Urinary bladder (tissue), 4 donors: ENCODE results near the gene GNB1. TPM values are rescaled to one million over a fixed set of nuclear protein-coding genes. Genes with fewer than 3 reads are reported as not detected.

Source experiments
- DNase-seq: peaks from one replicate; pipeline ENCODE4 v3.0.0-alpha.2; 2015; ENCODE audit errors: extremely low spot score
- H3K27ac ChIP-seq: one replicate; pipeline ENCODE4 v1.5.1; 2013; ENCODE audit warnings: low read depth, mild to moderate bottlenecking, moderate library complexity
- H3K36me3 ChIP-seq: one replicate; pipeline ENCODE4 v1.6.1; 2013; ENCODE audit warnings: mild to moderate bottlenecking, moderate library complexity; ENCODE audit not compliant: insufficient read depth
- H3K4me1 ChIP-seq: one replicate; pipeline ENCODE4 v1.6.1; 2013; ENCODE audit warnings: mild to moderate bottlenecking, moderate library complexity; ENCODE audit not compliant: insufficient read depth
- H3K4me3 ChIP-seq: one replicate; pipeline ENCODE4 v1.5.1; 2013; ENCODE audit warnings: low read depth, low read length
- WGBS: extraction: QIAGEN DNeasy Blood & Tissue Kit; methylation state at CpG from one replicate; pipeline ENCODE4 v1.1.7; 2013; 5-methylcytosine and 5-hydroxymethylcytosine counted together
- polyA plus RNA-seq: library from polyadenylated mRNA; stranded (reverse); fragments of 200-250 nt; gene quantifications from one replicate; pipeline ENCODE4 v1.2.3, GENCODE V29; 2013
- total RNA-seq: library from RNA; depleted of rRNA; stranded (reverse); fragments of >200 nt; gene quantifications from one replicate; pipeline ENCODE4 v1.2.3, GENCODE V29; 2014
- donor health status: healthy with polysubstance abuse.
- donor health status: healthy.

Gene GNB1
- total and polyA plus RNA-seq, 2 donors, result 123 to 200 TPM

DNA sequence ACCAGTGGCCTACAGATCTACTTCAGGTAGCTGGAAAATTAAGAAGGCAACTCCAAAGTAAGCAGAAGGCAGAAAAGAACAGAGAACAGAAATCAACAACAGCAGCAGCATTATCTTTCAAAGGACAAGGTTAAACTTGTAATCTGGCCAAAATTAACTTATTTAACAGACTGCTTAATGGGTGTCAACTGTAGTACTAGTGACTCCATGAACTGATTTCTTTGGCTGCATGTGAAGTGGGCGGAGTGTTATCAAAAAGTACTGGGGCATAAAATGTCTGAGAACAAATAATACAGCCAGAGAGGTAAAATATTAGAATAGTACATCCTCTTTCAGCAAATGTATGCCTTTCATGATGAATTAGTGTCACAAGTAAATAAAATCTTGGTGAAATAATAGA is 88.0 kb downstream of the GNB1 start:
- H3K4me3 ChIP-seq, result no peak overlapping the region
- H3K36me3 ChIP-seq, result no peaks in the 10 kb centered on the region
- no peak for DNase-seq
- 100% methylated on average over 1 of the region's 1 CpG for WGBS
- no peak overlapping the region for H3K27ac ChIP-seq
- no peaks in the 10 kb centered on the region for H3K4me1 ChIP-seq

DNA sequence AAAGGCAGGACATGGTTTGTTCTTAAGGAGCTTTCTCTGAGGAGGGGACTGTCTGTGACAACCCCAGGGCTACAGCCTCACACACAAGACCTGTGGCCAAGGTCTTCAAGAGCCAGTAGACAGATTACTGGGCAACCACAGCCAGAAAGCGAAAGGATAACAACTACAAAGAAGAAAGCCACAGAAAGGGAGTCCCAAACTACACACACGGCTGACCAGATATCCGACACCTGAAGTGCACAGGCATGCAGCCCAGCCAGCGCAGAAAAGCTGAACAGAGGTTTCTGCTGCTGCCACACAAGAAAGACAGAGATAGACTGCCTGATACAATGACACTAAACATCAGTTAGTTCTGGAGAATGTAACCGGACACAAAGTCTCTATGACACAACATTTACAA is 91.2 kb downstream of the GNB1 start:
- H3K36me3 ChIP-seq, result no peaks in the 10 kb centered on the region
- H3K27ac ChIP-seq, result no peak overlapping the region
- 89% methylated on average over 5 of the region's 5 CpGs for WGBS
- no peak overlapping the region for H3K4me3 ChIP-seq
- no peaks in the 10 kb centered on the region for H3K4me1 ChIP-seq
- DNase-seq, result no peak

DNA sequence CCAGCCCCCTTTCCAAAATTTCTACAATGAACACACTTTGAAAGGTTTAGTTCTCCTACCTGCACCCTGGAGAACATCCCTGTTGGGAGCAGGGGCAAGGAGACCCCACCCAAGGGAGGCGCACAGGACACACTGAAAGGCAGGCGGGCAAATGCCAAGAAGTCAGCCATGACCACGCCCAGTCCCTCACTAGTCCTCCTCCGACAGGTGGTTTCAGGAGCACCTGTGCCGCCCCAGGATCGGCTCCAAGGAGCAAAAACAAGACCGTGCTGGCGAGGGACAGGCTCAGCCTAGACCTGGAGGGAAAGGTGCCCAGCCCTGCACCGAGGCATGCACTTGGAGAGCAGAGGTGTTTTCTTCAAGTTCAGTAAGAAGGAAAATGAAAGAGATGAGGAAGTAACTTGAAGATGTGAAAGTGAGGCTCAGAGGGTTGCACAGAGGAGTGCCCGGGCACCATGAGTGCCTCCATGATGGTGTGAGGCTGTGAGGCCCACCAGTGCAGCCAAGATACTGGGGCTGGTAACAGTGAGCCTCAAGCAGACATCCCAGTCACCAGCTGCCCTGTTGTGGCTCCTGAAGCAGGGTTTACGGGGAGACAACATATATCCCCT is 93.1 kb downstream of the GNB1 start:
- whole genome bisulfite sequencing, result 96% methylated on average over 11 of the region's 11 CpGs
- H3K36me3 ChIP-seq, result no peaks in the 10 kb centered on the region

DNA sequence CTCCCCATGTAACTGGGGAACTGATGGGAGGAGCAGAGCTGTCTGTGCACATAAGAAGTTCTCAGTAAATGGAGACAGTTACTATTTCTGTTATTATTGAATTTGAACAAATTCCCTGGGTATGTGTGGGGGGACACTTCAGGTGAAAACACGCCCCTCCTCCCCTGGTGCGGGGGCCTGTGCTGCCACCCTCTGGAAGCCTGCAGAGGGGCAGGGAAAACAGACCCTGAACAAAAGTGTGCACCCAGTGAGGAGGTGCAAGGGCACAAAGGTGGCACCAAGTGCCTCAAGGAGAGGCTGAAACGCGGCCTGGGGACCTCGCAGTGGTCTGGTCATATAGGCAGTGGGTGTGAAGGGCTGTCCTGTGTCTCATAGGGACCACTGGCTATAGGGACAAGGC is 94.4 kb downstream of the GNB1 start:
- Histone ChIP-seq H3K4me1 (no peaks in the 10 kb centered on the region), H3K36me3 (peaks cover 2% of the 10 kb centered on the region), H3K4me3 (no peak overlapping the region), H3K27ac (no peak overlapping the region)
- 93% methylated on average over 5 of the region's 5 CpGs for WGBS
- DNase-seq, result no peak

More for the DNA sequence above, 93.1 kb downstream of the GNB1 start:
- DNase-seq, result no peak
- Histone ChIP-seq H3K4me1 (no peaks in the 10 kb centered on the region), H3K27ac (no peak overlapping the region), H3K4me3 (no peak overlapping the region)

DNA sequence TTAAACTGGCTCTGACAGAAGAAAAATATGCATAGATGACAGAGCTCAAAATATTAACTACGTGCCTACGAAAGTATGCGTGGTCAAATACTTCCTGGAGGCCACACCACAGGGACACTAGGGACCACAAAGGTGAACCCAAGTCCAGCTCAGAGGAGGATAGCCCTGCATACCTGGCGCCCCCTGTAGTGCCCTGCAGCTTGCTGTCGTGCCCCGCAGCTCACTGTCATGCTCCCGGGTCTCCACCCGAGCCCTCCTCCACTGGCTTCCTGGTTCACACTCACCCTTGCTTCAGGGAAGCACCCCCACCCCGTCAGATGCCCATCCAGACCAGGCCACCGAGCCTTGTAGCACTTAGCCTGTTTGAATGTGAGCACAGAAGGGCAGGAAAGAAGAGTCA is 95.9 kb downstream of the GNB1 start:
- WGBS, result 95% methylated on average over 10 of the region's 10 CpGs
- H3K27ac ChIP-seq, result no peak overlapping the region
- H3K4me3 ChIP-seq, result no peak overlapping the region
- H3K36me3 ChIP-seq, result peaks cover 2% of the 10 kb centered on the region
- DNase-seq, result no peak
- H3K4me1 ChIP-seq, result no peaks in the 10 kb centered on the region

DNA sequence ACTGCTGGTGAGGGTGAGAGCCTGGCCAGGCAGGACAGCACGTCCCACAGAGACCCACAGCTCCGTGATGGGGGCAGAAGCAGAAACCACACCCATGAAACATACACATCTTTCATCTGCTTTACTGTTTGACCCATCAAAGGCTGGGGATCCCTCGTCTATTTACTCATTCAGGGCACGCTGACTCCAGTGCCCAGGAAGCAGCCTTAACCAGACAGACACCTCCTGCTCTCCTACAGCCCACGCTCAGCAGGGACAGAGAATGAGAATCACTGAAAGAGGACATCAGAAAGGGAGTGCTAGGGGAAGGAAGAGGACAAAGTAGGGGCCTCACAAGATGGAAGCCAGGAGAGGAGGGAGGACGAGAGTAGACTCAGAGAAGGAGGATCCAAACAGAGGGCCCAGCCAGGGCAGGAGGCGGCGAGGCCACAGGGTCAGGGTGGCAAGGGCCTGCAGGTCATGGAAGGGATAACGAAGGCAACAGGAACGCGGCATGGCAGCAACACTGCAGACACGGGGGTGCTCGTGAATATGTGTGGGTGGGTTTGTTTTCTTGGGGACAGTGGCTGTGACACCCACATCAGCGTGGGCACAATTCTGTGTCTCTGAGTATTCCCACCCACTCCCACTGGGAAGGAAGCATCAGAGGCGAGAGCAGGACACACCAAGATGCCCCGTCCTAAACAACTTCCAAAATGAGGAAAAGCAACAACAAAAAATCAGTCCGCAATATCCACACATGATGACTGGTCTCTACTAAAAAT is 97.2 kb downstream of the GNB1 start:
- 91% methylated on average over 17 of the region's 17 CpGs for WGBS
- Histone ChIP-seq H3K4me3 (no peak overlapping the region), H3K4me1 (no peaks in the 10 kb centered on the region), H3K27ac (no peak overlapping the region), H3K36me3 (peaks cover 2% of the 10 kb centered on the region)
- no peak for DNase-seq

DNA sequence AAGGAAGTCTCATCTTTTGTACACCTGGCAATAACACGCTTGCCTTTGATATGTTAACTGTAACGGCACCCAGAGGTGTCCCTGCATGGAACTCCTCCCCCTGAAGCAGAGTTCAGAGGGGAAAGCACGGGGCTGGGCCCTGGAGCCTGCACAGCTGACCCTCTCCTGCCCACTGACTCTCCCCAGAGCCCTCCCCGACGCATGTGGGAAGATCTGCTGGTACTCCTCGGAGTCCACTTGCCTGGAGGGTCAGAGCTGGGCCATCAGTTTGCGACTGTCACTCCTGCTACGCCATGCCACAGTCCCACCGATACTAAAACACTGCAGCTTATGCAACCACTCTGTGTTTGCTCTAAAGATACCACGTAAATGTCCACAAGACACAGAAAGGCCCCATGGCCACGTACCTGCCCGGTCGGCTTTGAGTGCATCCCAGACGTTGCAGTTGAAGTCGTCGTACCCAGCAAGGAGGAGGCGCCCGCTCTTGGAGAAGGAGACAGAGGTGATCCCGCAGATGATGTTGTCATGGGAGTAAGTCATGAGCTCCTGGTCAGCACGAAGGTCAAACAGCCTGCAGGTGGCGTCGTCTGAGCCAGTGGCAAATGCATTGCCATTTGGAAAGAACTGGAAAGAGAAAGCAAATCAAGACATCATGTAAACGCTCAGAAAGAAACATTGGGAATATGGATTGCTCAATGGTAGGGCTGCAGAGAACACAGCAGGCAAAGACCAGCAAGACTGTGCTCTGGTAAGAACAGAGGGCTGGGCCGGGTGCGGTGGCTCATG is 102.0 kb downstream of the GNB1 start:
- 83% methylated on average over 25 of the region's 25 CpGs for WGBS
- DNase-seq, result no peak
- no peak overlapping the region for H3K27ac ChIP-seq
- no peaks in the 10 kb centered on the region for H3K4me1 ChIP-seq
- peaks cover 5% of the 10 kb centered on the region for H3K36me3 ChIP-seq
- H3K4me3 ChIP-seq, result no peak overlapping the region

DNA sequence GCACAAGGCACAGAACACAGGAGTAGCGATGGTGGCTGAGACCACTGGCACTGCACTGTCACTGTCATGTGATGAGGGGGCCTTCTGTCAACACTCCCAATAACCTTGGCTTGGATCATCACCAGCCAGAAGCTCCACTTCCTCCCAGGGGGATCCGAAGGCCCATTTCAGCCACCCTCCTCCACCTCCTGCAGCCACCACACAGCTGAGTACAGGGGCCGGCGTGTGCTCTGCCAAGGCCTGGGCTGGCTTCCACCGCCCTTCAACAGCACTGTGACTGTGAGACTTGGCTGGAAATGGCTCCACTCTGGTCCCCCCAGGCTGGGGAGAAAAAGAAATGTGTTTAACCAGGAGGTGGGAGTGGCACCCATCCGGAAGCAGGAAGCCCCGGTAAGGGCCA is 102.8 kb downstream of the GNB1 start:
- Histone ChIP-seq H3K4me1 (no peaks in the 10 kb centered on the region), H3K27ac (no peak overlapping the region), H3K36me3 (peaks cover 5% of the 10 kb centered on the region), H3K4me3 (no peak overlapping the region)
- DNase-seq, result no peak
- WGBS, result 70% methylated on average over 7 of the region's 7 CpGs

DNA sequence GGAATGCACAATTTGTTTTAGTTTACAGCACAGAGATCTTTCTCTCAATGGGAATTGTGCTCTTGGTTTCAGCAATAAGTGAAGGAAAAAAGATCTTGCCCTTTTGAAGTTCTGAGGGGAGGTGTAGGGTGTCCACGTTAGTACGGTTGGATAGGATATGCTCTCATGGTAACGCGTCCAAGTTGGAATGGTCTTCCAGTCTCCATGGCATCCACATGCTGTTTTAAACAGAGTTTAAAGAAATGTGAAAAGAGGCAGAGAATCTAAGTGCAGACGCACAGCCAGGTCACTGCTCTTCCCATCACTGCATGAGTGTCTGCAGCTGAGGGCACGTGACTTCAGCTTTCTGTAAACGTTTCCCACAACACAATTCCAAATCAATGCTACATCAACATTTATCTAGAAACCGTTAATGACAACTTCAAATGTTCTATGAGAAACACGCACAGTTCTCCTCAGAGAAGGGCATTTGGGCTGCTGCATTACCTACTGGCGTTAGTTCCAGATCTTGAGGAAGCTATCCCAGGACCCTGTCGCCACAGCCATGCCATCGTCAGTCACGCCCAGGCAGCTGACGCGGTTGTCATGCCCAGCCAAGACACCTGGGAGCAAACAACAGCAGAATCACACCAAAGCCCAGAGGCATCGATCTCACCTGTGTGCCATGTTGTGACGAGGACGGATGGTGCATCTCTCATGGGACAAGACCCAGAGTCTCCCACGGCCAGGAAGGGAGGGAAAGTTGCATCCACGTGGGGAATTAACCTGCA is 103.9 kb downstream of the GNB1 start:
- Histone ChIP-seq H3K4me1 (no peaks in the 10 kb centered on the region), H3K27ac (no peak overlapping the region), H3K4me3 (no peak overlapping the region), H3K36me3 (peaks cover 5% of the 10 kb centered on the region)
- WGBS, result 86% methylated on average over 20 of the region's 20 CpGs
- no peak for DNase-seq

DNA sequence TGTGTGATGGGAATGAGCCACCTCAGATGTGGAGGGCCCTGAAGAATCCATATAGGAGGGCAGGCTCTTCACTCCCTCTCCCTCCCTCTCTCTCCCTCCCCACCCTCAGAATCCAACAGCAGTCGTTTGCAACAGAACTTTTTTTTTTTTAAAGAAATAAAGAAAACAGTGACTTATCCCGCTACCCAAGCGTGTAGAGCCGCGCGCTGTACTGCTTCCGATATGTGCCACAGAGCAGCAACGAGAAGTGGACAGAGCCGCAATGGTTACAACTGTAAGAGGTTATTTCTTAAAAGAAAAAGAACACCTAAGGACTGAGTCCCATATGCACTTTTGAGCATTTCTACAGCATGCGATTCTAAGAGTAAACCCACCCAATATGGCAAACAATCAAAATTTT is 105.2 kb downstream of the GNB1 start:
- H3K4me3 ChIP-seq, result no peak overlapping the region
- H3K4me1 ChIP-seq, result no peaks in the 10 kb centered on the region
- DNase-seq, result no peak
- 85% methylated on average over 10 of the region's 10 CpGs for WGBS
- H3K36me3 ChIP-seq, result peaks cover 3% of the 10 kb centered on the region
- no peak overlapping the region for H3K27ac ChIP-seq

DNA sequence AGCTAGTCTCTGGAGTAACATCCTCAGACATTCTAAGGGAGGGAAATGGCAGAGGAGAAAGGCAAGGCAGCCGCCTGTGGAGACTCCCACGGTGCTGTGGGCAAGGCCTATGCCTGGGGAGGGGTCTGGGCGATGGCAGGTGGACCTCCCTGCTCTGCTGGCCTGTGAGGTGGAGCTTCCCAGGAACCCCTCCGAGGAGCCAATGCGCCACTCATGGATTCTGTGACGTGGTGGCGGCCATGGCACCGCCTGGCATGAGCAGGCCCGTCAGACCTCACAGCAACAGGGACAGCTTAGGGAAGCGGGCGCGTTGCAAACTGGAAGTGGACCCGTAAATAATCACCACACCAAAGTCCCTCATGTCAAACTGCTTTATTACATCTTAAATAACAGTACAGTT is 106.0 kb downstream of the GNB1 start:
- H3K36me3 ChIP-seq, result peaks cover 3% of the 10 kb centered on the region
- H3K27ac ChIP-seq, result no peak overlapping the region
- H3K4me1 ChIP-seq, result no peaks in the 10 kb centered on the region
- WGBS, result 94% methylated on average over 13 of the region's 13 CpGs
- DNase-seq, result no peak
- no peak overlapping the region for H3K4me3 ChIP-seq

DNA sequence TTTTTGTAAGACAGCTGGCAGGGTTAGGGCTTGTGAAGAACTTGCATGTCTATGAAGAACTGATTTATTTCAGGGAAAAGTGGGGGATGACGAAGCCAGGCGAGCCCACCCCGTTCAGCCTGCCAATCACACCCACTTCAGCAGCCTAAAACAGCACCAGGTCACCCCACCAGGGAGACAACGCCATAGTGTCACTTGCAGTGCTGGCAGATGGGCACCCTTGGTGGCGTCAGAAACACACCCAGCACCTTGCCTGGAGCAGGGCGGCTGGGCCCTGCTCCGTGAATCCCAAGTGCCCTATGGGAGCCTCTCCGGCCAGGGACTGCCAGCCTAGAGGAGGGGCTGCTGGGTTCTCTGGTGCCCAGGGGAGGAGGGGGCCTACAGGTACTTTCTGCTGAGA is 107.6 kb downstream of the GNB1 start:
- H3K4me1 ChIP-seq, result no peaks in the 10 kb centered on the region
- no peak overlapping the region for H3K27ac ChIP-seq
- WGBS, result 79% methylated on average over 8 of the region's 8 CpGs
- no peaks in the 10 kb centered on the region for H3K36me3 ChIP-seq
- no peak for DNase-seq
- H3K4me3 ChIP-seq, result no peak overlapping the region

DNA sequence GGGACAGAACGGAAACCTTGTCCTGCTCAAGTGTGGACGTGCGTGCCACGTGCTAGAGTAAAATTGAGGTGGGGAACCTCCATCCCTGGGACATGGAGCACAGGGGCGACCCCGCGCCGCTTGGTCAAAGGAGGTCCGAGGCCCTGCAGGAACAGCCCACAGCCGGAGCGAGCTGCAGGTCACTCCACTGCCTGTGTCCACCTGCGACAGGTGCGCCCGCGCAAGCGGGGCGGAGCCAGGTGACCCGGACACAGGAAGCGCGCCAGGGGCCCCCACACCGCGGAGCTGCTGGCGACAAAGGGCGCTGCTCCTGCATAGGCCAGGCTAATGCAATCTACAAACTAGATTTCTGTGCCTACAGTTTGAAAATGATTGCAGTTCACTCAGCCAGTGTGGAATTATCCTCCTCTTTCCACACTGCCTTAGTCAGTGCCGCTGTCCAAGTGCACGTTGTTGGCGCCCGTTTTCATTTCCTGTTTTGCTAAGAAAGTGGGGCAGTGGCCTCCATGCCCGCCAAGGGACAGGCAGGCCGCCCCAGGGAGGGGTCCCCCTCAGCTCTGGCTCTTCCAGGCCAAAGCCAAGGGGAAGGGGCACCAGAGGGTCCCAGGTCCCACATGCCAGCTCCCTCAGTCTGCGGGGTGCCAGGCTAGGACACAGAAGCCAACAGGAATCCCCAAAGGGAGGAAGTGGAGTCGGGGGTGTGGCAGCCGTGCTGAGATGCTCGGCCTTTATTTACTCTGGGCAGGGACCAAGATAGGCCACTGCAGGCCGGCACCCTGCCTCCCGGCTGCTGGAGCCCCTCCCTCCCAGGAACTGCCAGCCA is 108.3 kb downstream of the GNB1 start:
- Histone ChIP-seq H3K27ac (peak overlapping the region; percentile 66), H3K36me3 (no peaks in the 10 kb centered on the region), H3K4me3 (peak overlapping the region; percentile 3), H3K4me1 (no peaks in the 10 kb centered on the region)
- DNase-seq, result peak; percentile 25
- 4% methylated on average over 36 of the region's 36 CpGs for WGBS
